Measurements from ENCODE around the gene ZNF524.
A peak's percentile ranks its signal among the peaks of the same experiment; 100 is the strongest.

The ZNF524 gene

DNA sequence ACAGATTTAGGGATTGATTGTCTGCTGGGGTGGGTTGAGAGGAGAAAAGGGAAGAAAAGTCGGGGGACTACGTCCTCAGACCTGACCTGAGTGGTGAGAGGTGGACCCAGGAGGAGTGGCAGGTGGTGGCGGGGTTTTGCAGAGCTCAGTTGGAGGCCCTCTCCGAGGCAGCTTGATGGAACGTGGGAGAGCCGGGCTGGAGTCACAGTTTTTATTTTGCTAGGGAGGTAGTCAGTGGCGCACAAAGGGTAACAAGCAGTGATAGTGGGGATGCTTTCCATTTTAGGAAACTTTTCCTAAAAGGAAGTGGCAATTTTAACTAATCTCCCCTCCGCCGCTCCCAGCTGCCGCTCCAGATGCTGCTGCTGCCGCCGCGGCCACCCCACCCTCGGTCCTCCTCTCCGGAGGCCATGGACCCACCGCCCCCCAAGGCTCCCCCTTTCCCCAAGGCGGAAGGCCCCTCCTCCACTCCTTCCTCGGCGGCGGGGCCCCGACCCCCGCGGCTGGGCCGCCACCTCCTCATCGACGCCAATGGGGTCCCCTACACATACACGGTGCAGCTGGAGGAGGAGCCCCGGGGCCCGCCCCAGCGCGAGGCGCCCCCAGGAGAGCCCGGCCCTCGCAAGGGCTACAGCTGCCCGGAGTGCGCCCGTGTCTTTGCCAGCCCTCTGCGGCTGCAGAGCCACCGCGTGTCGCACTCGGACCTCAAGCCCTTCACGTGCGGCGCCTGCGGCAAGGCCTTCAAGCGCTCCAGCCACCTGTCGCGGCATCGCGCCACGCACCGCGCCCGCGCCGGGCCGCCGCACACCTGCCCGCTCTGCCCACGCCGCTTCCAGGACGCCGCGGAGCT lies 42.3 kb downstream of the ZNF524 start:
- no peak for DNase-seq (ENCODE audit: extremely low spot score)
- ChIA-PET POLR2A (interaction anchor here (0.7 to 1.9 kb wide), 4 partner anchors 12 to 44 kb away, joined by 3 to 13 read pairs (median 4); partner anchors contain the start of genes FIZ1, U2AF2 and ZNF784), CTCF (interaction anchor here (1.6 kb wide), 1 partner anchor 12 kb away, joined by 7 read pairs; no protein-coding TSS in a partner anchor)
- TF ChIP-seq PKNOX1 (IDR thresholded peaks at IDR 0.05) = no peak
- TF ChIP-seq SP1 (IDR thresholded peaks at IDR 0.05) = no peak
- TF ChIP-seq SUZ12 (IDR thresholded peaks at IDR 0.05) = no peak
- no peak for TF ChIP-seq ELF4 (IDR thresholded peaks at IDR 0.05)
- TF ChIP-seq CTBP1 (IDR thresholded peaks at IDR 0.05; ENCODE audit: borderline replicate concordance) = no peak

DNA sequence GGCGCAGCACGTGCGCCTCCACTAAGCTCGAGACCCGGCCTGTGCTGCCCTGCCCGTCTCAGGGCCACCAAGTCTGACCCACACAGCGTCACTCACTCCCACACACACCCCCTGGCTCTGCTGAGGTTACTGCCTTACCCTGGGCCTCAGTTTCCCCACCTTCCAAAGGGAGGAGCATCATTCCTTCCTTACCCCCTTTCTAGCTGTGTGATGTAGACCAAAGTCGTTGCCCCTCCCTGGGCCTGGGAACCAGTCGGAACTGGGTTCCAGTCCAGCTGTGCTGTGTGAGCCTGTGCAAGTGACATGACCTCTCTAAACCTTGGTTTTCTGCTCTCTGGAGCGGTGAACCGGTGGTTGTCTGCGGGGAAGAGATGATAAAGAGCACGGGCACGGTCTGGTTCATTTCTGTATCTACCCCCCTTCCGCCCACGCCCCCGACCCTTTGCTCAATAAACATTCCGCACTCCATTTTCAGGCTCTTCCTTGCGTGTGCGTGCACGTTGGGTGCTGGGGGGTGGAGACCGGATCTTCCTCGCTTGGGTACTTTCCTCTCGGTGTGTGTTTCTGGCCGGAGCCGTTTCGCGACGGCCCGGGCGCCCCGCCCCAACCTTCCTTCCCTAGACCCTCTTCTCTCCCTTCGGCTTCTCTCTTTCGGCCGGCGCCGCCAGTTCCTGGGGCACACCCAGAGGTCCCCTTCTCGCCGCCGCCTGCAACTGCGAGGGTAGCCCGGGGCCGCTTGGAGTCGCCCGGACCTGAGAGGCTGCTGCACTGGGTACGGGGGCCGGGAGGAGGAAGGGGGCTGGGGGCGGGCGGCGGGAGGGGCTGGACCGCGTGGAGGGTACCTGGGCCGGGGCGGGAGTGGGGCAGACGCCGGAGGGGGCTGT lies 43.2 kb downstream of the ZNF524 start, which contains the start of gene ZNF581:
Gene ZNF581, plus strand, starts transcription at position 647 of the 884 bp plus-strand sequence. CDS start 923 bp downstream, outside the sequence.
- TF ChIP-seq L3MBTL2 (conservative IDR thresholded peaks at IDR 0.05) (no peak; the same call in 1 of the 2 replicates), ARNT (IDR thresholded peaks at IDR 0.05) (peak; percentile 90), FOXM1 (IDR thresholded peaks at IDR 0.05; ENCODE audit: borderline replicate concordance) (peak; percentile 63; the same call in 1 of the 2 replicates), LEF1 (IDR thresholded peaks at IDR 0.05; ENCODE audit: borderline replicate concordance) (no peak), SP1 (IDR thresholded peaks at IDR 0.05) (no peak), CTBP1 (IDR thresholded peaks at IDR 0.05; ENCODE audit: borderline replicate concordance) (peak; percentile 64; the same call in 1 of the 2 replicates), NFRKB (IDR thresholded peaks at IDR 0.05) (no peak), ELF4 (IDR thresholded peaks at IDR 0.05) (no peak)
- DNase-seq (ENCODE audit: extremely low spot score) = peak; percentile 61
- POLR2A ChIA-PET = interaction anchor here (0.7 to 1.9 kb wide), 3 partner anchors 11 to 45 kb away, joined by 3 to 13 read pairs (median 4); partner anchors contain the start of genes U2AF2 and ZNF784
- CTCF ChIA-PET = interaction anchor here (1.6 kb wide), 1 partner anchor 11 kb away, joined by 7 read pairs; no protein-coding TSS in a partner anchor

- no peak for TF ChIP-seq NFRKB (IDR thresholded peaks at IDR 0.05)
- no peak for TF ChIP-seq TARDBP (IDR thresholded peaks at IDR 0.05)
- no peak for TF ChIP-seq CTBP1 (IDR thresholded peaks at IDR 0.05; ENCODE audit: borderline replicate concordance)
- TF ChIP-seq LEF1 (IDR thresholded peaks at IDR 0.05; ENCODE audit: borderline replicate concordance) = no peak
- TF ChIP-seq SP1 (IDR thresholded peaks at IDR 0.05) = no peak
- no peak for TF ChIP-seq HDGF (IDR thresholded peaks at IDR 0.05; ENCODE audit: borderline replicate concordance)
- TF ChIP-seq L3MBTL2 (conservative IDR thresholded peaks at IDR 0.05) = no peak
- no peak for TF ChIP-seq FOXK2 (IDR thresholded peaks at IDR 0.05)
- no peak for TF ChIP-seq PKNOX1 (IDR thresholded peaks at IDR 0.05)
- TF ChIP-seq BHLHE40 (IDR thresholded peaks at IDR 0.05; ENCODE audit: borderline replicate concordance) = no peak
- TF ChIP-seq ZNF384 (IDR thresholded peaks at IDR 0.05) = no peak
- no peak for TF ChIP-seq ELF4 (IDR thresholded peaks at IDR 0.05)
- TF ChIP-seq SUZ12 (IDR thresholded peaks at IDR 0.05) = no peak
- no peak for DNase-seq (ENCODE audit: extremely low spot score)
- ChIA-PET CTCF (no interaction called here), POLR2A (no interaction called here)
Observed at GRCh38 chr19:55643887-55644176, 43.7 kb downstream of the ZNF524 start.

DNA sequence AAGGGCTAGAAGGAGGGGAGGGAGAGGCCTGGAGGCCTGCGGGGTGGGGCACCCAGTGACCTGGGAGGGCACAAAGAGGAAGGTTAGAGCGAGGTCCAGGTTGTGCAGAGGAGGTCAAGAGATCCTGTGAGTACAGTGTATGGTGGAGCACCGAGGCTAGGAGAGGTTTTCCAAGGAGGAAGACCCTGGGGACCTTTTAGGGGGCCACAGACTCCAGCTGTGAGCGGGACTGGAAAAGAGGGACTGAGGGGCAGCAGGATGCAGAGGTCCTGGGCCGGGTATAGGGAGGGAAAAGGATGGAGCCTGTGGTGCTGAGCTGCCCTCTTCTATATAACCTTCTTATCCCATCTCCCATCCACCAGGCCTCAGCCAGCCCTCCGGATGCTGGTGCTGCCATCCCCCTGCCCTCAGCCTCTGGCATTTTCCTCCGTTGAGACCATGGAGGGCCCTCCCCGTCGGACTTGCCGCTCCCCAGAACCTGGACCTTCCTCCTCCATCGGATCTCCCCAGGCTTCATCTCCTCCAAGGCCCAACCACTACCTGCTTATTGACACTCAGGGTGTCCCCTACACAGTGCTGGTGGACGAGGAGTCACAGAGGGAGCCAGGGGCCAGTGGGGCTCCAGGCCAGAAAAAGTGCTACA lies 44.2 kb downstream of the ZNF524 start:
- ChIA-PET POLR2A (interaction anchor here (0.7 kb wide), 1 partner anchor 8 kb away, joined by 3 read pairs; no protein-coding TSS in a partner anchor), CTCF (no interaction called here)
- TF ChIP-seq FOXM1 (IDR thresholded peaks at IDR 0.05; ENCODE audit: borderline replicate concordance) (no peak), LEF1 (IDR thresholded peaks at IDR 0.05; ENCODE audit: borderline replicate concordance) (no peak), ZNF384 (IDR thresholded peaks at IDR 0.05) (no peak), PKNOX1 (IDR thresholded peaks at IDR 0.05) (no peak), BHLHE40 (IDR thresholded peaks at IDR 0.05; ENCODE audit: borderline replicate concordance) (no peak), FOXA1 (IDR thresholded peaks at IDR 0.05) (no peak), FOXK2 (IDR thresholded peaks at IDR 0.05) (no peak), ELF4 (IDR thresholded peaks at IDR 0.05) (no peak), CTBP1 (IDR thresholded peaks at IDR 0.05; ENCODE audit: borderline replicate concordance) (no peak), NFRKB (IDR thresholded peaks at IDR 0.05) (no peak)
- DNase-seq (ENCODE audit: extremely low spot score) = no peak

- ChIA-PET CTCF (no interaction called here), POLR2A (interaction anchor here (0.7 to 1.8 kb wide), 2 partner anchors 8 to 10 kb away, joined by 3 to 6 read pairs; partner anchors contain the start of gene U2AF2)
- TF ChIP-seq BHLHE40 (IDR thresholded peaks at IDR 0.05; ENCODE audit: borderline replicate concordance) (no peak), SP1 (IDR thresholded peaks at IDR 0.05) (no peak), ZNF384 (IDR thresholded peaks at IDR 0.05) (no peak), LEF1 (IDR thresholded peaks at IDR 0.05; ENCODE audit: borderline replicate concordance) (no peak), PKNOX1 (IDR thresholded peaks at IDR 0.05) (no peak), FOXA1 (IDR thresholded peaks at IDR 0.05) (no peak), CTBP1 (IDR thresholded peaks at IDR 0.05; ENCODE audit: borderline replicate concordance) (no peak), TARDBP (IDR thresholded peaks at IDR 0.05) (no peak)
- DNase-seq (ENCODE audit: extremely low spot score) = no peak
Observed at GRCh38 chr19:55644842-55645511, 44.9 kb downstream of the ZNF524 start.

Measured in HEK293T (cell line).